Measurements from ENCODE around the gene LSM12. TPM values are rescaled to one million over a fixed set of nuclear protein-coding genes. Genes with fewer than 3 reads are reported as not detected.
"Not testable (repeated sequence)": the region's sequence is repeated elsewhere in the genome, so short reads cannot be mapped to it uniquely, and the experiment has no call there.

The LSM12 gene
- total RNA-seq, 2 experiments from 2014 or later = 79.8 to 83.9 TPM

- Mint-ChIP-seq H3K27ac (no peak overlapping the region), H3K27me3 (ENCODE audit: low read depth) (no peaks in the 10 kb centered on the region), H3K4me3 (no peak overlapping the region), H3K36me3 (ENCODE audit: low read depth) (peaks cover 26% of the 10 kb centered on the region), H3K9me3 (no peaks in the 10 kb centered on the region), H3K4me1 (ENCODE audit: low read depth) (peaks cover 11% of the 10 kb centered on the region)
- DNase-seq = no peak
- CTCF ChIA-PET = interaction anchor here (0.6 to 4.8 kb wide), 8 partner anchors 61 to 171 kb away, joined by 3 to 26 read pairs (median 4); no protein-coding TSS in a partner anchor
- intact Hi-C loops (cut with micrococcal nuclease) = loop anchor here (5.0 kb wide), 1 partner anchor 37 kb away; no protein-coding TSS in a partner anchor
These were observed 22.4 kb downstream of the LSM12 start for GRCh38 chr17:44044071-44044470.

GRCh38 chr17:44043272-44043696 lies 23.2 kb downstream of the LSM12 start:
- Mint-ChIP-seq H3K4me3 (no peak overlapping the region), H3K27me3 (ENCODE audit: low read depth) (no peaks in the 10 kb centered on the region)
- intact Hi-C loops (cut with micrococcal nuclease) = loop anchor here (5.0 kb wide), 1 partner anchor 36 kb away; no protein-coding TSS in a partner anchor

DNA sequence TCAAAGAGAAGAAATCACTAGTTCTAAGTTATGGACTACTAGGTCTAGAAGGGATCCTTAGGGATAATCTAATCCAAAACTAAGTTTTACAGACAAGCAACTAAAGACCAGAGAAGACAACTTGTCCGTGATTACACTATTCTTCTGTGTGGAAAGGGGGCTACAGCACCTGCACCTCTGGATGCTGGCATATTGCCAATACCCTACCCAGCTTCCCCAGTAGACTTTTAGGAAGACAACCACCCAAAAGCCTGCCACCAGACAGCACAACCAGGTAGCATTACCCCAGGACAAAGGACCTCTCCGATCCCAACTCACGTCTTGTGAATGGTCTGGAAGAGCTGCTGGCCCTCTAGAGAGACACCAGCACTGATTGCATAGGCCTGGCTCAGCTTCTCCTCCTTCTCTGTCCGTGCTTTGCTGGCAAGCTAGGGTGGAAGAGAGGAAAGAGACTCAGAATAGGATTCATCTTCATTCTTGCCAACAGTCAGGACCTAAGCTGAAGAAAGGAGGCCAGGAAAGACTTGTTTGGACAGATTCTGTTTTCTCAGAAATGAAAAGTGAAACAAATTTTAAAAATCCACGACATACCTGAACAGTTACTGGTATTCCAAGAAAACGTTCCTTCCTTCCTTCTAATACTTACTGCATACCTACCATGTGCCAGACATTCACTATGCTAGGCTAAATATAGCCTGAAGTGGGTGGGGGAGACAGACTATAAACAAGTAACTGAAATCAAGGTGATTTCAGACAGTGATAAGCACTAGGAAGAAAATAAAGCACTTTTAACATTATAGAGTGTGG lies 26.4 kb downstream of the LSM12 start:
- Mint-ChIP-seq H3K9me3 (no peaks in the 10 kb centered on the region), H3K27me3 (ENCODE audit: low read depth) (no peaks in the 10 kb centered on the region), H3K4me3 (no peak overlapping the region), H3K27ac (no peak overlapping the region), H3K4me1 (ENCODE audit: low read depth) (peaks cover 9% of the 10 kb centered on the region), H3K36me3 (ENCODE audit: low read depth) (peaks cover 30% of the 10 kb centered on the region)
- CTCF ChIA-PET = interaction anchor here (0.6 to 4.8 kb wide), 6 partner anchors 10 to 482 kb away, joined by 3 to 26 read pairs (median 4); partner anchors contain the start of gene LSM12
- no peak for DNase-seq
- intact Hi-C loops (cut with micrococcal nuclease) = loop anchor here (5.0 kb wide), 1 partner anchor 33 kb away; no protein-coding TSS in a partner anchor

More at GRCh38 chr17:44043272-44043696, 23.2 kb downstream of the LSM12 start:
- no peaks in the 10 kb centered on the region for H3K9me3 Mint-ChIP-seq
- CTCF ChIA-PET = interaction anchor here (0.6 to 4.8 kb wide), 10 partner anchors 15 to 164 kb away, joined by 3 to 26 read pairs (median 3); partner anchors contain the start of gene HDAC5
- peaks cover 11% of the 10 kb centered on the region for H3K4me1 Mint-ChIP-seq (ENCODE audit: low read depth)
- H3K36me3 Mint-ChIP-seq (ENCODE audit: low read depth) = peaks cover 24% of the 10 kb centered on the region
- no peak overlapping the region for H3K27ac Mint-ChIP-seq
- no peak for DNase-seq

GRCh38 chr17:44038604-44039011 lies 27.9 kb downstream of the LSM12 start:
- peaks cover 37% of the 10 kb centered on the region for H3K36me3 Mint-ChIP-seq (ENCODE audit: low read depth)
- CTCF ChIA-PET = interaction anchor here (0.8 kb wide), 1 partner anchor 158 kb away, joined by 3 read pairs; no protein-coding TSS in a partner anchor
- H3K9me3 Mint-ChIP-seq = no peaks in the 10 kb centered on the region
- peaks cover 14% of the 10 kb centered on the region for H3K4me1 Mint-ChIP-seq (ENCODE audit: low read depth)
- H3K27ac Mint-ChIP-seq = no peak overlapping the region
- DNase-seq = no peak
- H3K27me3 Mint-ChIP-seq (ENCODE audit: low read depth) = no peaks in the 10 kb centered on the region
- intact Hi-C loops (cut with micrococcal nuclease) = no loop called here
- no peak overlapping the region for H3K4me3 Mint-ChIP-seq

DNA sequence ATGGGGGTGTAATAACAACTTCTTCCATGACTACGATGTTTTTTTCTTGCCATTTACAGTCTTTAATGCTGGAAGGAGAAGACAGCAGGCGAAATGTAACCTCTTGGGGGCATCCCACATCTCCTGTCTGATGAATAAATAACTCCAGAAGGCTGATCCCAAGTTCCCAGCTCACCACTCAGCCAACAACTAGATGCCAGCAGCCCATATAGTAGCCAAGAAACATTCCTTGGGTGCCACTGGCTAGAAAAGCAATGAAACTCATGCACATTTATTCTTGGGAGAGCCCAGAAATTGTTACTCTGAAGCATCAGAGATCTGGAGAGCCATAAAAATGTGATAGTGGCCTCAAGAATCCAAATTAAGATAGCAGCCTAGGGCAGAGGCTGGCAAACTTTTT lies 29.0 kb downstream of the LSM12 start:
- H3K4me1 Mint-ChIP-seq (ENCODE audit: low read depth) = peaks cover 14% of the 10 kb centered on the region
- no peak overlapping the region for H3K27ac Mint-ChIP-seq
- no peaks in the 10 kb centered on the region for H3K27me3 Mint-ChIP-seq (ENCODE audit: low read depth)
- no peak for DNase-seq
- CTCF ChIA-PET = no interaction called here
- peaks cover 36% of the 10 kb centered on the region for H3K36me3 Mint-ChIP-seq (ENCODE audit: low read depth)
- no peak overlapping the region for H3K4me3 Mint-ChIP-seq
- intact Hi-C loops (cut with micrococcal nuclease) = no loop called here
- no peaks in the 10 kb centered on the region for H3K9me3 Mint-ChIP-seq

- DNase-seq; H3K9me3 Mint-ChIP-seq; intact Hi-C loops (cut with micrococcal nuclease); CTCF ChIA-PET; H3K27me3 Mint-ChIP-seq (ENCODE audit: low read depth); H3K4me3 Mint-ChIP-seq; H3K27ac Mint-ChIP-seq; H3K4me1 Mint-ChIP-seq (ENCODE audit: low read depth): not testable (repeated sequence)
- peaks cover 29% of the 10 kb centered on the region for H3K36me3 Mint-ChIP-seq (ENCODE audit: low read depth)
These were observed 31.8 kb downstream of the LSM12 start for GRCh38 chr17:44034688-44035087.

DNA sequence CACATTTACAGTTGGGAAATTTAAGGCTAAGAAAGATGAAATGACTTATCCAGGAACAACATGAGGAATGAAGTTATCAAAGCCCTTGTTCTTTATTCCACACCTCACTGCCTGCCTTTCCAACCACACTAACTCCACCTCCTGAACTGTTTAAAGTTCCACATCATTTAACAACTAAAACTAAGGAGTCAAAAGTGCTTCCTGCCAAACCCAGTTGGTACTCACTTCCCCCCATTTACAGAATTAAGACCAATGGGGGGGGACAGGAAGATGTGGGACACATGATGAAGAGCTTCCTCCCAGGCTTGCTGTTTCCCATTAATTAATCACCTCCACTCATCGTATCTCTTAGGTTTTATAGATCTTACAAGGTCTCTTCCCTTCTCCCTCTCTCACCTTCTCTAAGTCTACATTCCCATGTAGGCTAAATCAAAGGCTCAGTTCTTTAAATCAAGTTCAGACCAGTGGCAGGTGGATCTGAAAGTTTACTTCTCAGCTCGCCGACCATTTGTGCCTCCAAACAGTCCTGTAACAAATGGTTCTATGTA lies 32.5 kb downstream of the LSM12 start:
- no peaks in the 10 kb centered on the region for H3K27me3 Mint-ChIP-seq (ENCODE audit: low read depth)
- H3K4me1 Mint-ChIP-seq (ENCODE audit: low read depth) = peaks cover 7% of the 10 kb centered on the region
- no peaks in the 10 kb centered on the region for H3K9me3 Mint-ChIP-seq
- no peak for DNase-seq
- H3K4me3 Mint-ChIP-seq = no peak overlapping the region
- CTCF ChIA-PET = no interaction called here
- H3K36me3 Mint-ChIP-seq (ENCODE audit: low read depth) = peaks cover 31% of the 10 kb centered on the region
- peak overlapping the region; percentile 72 for H3K27ac Mint-ChIP-seq
- intact Hi-C loops (cut with micrococcal nuclease) = no loop called here

DNA sequence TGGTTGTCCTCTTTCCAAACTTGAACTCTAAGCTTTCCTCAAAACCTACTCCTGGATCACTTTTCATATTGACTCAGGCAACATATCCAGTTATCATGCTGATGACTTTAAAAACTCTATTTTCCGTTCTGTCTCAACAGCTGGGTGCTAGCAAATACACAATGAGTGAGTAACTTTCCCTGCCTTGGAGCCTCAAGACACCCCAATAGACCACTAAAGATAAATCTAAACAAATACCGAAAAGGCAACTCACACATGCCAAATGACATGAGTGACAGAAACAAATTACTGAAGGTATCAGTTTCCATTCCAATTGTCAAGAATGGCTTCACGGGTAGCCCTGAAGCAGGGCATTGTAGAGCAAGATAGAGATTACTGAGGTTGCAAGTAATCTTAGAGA lies 36.0 kb downstream of the LSM12 start:
- H3K4me1 Mint-ChIP-seq (ENCODE audit: low read depth) = peaks cover 7% of the 10 kb centered on the region
- H3K27ac Mint-ChIP-seq = no peak overlapping the region
- CTCF ChIA-PET = no interaction called here
- H3K9me3 Mint-ChIP-seq = no peaks in the 10 kb centered on the region
- DNase-seq = no peak
- intact Hi-C loops (cut with micrococcal nuclease) = no loop called here
- H3K36me3 Mint-ChIP-seq (ENCODE audit: low read depth) = peaks cover 19% of the 10 kb centered on the region
- H3K27me3 Mint-ChIP-seq (ENCODE audit: low read depth) = no peaks in the 10 kb centered on the region
- no peak overlapping the region for H3K4me3 Mint-ChIP-seq

DNA sequence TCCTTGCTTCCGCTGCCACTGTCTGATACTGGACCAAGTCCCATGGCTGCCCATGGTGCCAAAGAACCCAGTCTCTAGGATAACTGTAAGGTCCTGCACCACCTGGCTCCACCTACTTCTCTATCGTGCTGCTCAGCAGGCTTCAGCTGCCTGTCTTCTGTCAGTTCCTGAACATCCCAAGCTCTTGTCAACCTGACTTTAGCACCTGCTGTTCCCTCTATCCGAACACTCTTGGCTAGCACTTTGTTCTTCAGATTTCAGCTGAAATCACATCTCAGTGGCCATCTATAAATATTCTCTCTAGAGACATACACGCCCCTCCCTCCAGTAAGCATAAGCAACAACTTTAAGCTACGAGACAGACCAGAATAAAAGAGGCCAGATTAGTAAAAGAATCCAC lies 36.7 kb downstream of the LSM12 start:
- CTCF ChIA-PET = no interaction called here
- H3K27me3 Mint-ChIP-seq (ENCODE audit: low read depth) = no peaks in the 10 kb centered on the region
- peaks cover 19% of the 10 kb centered on the region for H3K36me3 Mint-ChIP-seq (ENCODE audit: low read depth)
- H3K4me1 Mint-ChIP-seq (ENCODE audit: low read depth) = peaks cover 7% of the 10 kb centered on the region
- no peak overlapping the region for H3K27ac Mint-ChIP-seq
- DNase-seq = no peak
- no peak overlapping the region for H3K4me3 Mint-ChIP-seq
- intact Hi-C loops (cut with micrococcal nuclease) = no loop called here
- no peaks in the 10 kb centered on the region for H3K9me3 Mint-ChIP-seq

GRCh38 chr17:44024853-44025252 lies 41.6 kb downstream of the LSM12 start:
- no peaks in the 10 kb centered on the region for H3K9me3 Mint-ChIP-seq
- CTCF ChIA-PET = interaction anchor here (0.6 to 1.2 kb wide), 2 partner anchors 16 to 17 kb away, joined by 3 to 5 read pairs; no protein-coding TSS in a partner anchor
- DNase-seq = no peak
- H3K27ac Mint-ChIP-seq = no peak overlapping the region
- no peaks in the 10 kb centered on the region for H3K27me3 Mint-ChIP-seq (ENCODE audit: low read depth)
- intact Hi-C loops (cut with micrococcal nuclease) = no loop called here
- no peak overlapping the region for H3K4me3 Mint-ChIP-seq
- peaks cover 6% of the 10 kb centered on the region for H3K36me3 Mint-ChIP-seq (ENCODE audit: low read depth)
- H3K4me1 Mint-ChIP-seq (ENCODE audit: low read depth) = no peaks in the 10 kb centered on the region

GRCh38 chr17:44024271-44024663 lies 42.2 kb downstream of the LSM12 start:
- no peaks in the 10 kb centered on the region for H3K4me1 Mint-ChIP-seq (ENCODE audit: low read depth)
- intact Hi-C loops (cut with micrococcal nuclease) = no loop called here
- no peak overlapping the region for H3K4me3 Mint-ChIP-seq
- H3K27me3 Mint-ChIP-seq (ENCODE audit: low read depth) = no peaks in the 10 kb centered on the region
- DNase-seq = no peak
- peaks cover 1% of the 10 kb centered on the region for H3K36me3 Mint-ChIP-seq (ENCODE audit: low read depth)
- H3K9me3 Mint-ChIP-seq = no peaks in the 10 kb centered on the region
- CTCF ChIA-PET = interaction anchor here (0.6 kb wide), 1 partner anchor 18 kb away, joined by 5 read pairs; no protein-coding TSS in a partner anchor
- H3K27ac Mint-ChIP-seq = no peak overlapping the region

GRCh38 chr17:44023545-44024270 lies 42.8 kb downstream of the LSM12 start:
- H3K4me1 Mint-ChIP-seq (ENCODE audit: low read depth) = no peaks in the 10 kb centered on the region
- no peaks in the 10 kb centered on the region for H3K9me3 Mint-ChIP-seq
- CTCF ChIA-PET = interaction anchor here (1.7 kb wide), 1 partner anchor 80 kb away, joined by 4 read pairs; no protein-coding TSS in a partner anchor
- no peak for DNase-seq
- H3K27ac Mint-ChIP-seq = no peak overlapping the region
- intact Hi-C loops (cut with micrococcal nuclease) = no loop called here
- no peak overlapping the region for H3K4me3 Mint-ChIP-seq
- peaks cover 1% of the 10 kb centered on the region for H3K36me3 Mint-ChIP-seq (ENCODE audit: low read depth)
- H3K27me3 Mint-ChIP-seq (ENCODE audit: low read depth) = no peaks in the 10 kb centered on the region

Measured in activated naive CD4-positive, alpha-beta T cell treated with anti-CD3 and anti-CD28 coated beads for 36 hours (primary cell).